ENCODE results near the gene PPM1N. TPM values are rescaled to one million over a fixed set of nuclear protein-coding genes. Genes with fewer than 3 reads are reported as not detected.

PPM1N gene
- total and polyA plus RNA-seq, 2 of the 13 experiments (the other 11 are each of a cell fraction or from before 2014, with no cell fraction given): 0.31 to 1.8 TPM

DNA sequence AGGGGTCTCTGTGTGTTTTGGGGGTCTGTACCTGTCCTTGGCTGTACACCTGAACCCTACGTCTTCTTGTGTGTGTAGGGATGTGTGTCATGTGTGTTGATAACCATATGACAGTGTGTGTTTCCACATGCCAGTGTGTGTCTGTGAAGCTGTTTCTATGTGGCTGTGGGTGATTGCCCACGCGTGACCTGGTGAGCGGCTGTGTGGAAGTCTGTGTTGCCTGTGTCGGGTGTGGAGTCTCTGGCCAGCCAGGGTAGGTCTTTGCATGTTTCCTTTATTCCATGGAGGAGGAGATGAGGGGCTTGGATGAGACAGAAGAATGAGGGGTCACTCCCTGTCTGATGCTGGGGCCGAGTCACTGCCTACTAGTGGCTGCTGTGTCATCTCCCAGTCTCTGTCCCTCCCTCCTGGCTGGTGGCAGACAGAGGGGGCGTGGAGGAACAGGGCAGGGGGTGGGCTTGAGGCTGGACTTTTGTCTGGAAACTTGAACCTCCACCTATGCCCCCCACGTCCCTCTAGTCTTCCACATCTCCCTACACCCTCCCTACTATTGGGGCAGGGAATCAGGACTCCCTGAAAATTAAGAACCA is 33.3 kb upstream of the PPM1N start:
- POLR2A ChIA-PET: no interaction called here
- Histone ChIP-seq H3K27me3 (ENCODE audit: control insufficient read depth in 1 of 2, insufficient read depth in 2 of 2, low read length in 2 of 2) (peaks cover 0 to 7% of the 10 kb centered on the region in 2 experiments; a peak in 1 of 5 replicates), H3K4me2 (ENCODE audit: low read depth, low read length) (peak overlapping the region; percentile 13; the same call in 1 of the 2 replicates), H3K4me1 (ENCODE audit: insufficient read depth, low read length) (peaks cover 33% of the 10 kb centered on the region), H3K79me2 (ENCODE audit: insufficient read depth, low read length) (no peaks in the 10 kb centered on the region), H3K9ac (ENCODE audit: insufficient read depth, low read depth, low read length) (no peak overlapping the region), H3K9me3 (ENCODE audit: low read length) (no peaks in the 10 kb centered on the region), H3K4me3 (replicated peaks in 1 of 3; ENCODE audit: insufficient read depth in 1 of 3, low read depth in 2 of 3, low read length in 3 of 3) (no peak overlapping the region; a peak in 1 of 6 replicates), H2AFZ (ENCODE audit: low read length) (no peak overlapping the region), H3K27ac (ENCODE audit: extremely low read length, insufficient read depth, low read length) (no peak overlapping the region), H3K36me3 (replicated peaks in 1 of 2; ENCODE audit: control insufficient read depth in 1 of 2, insufficient read depth in 2 of 2, low read length in 2 of 2) (no peaks in the 10 kb centered on the region), H4K20me1 (ENCODE audit: insufficient read depth, low read length) (peaks cover 5% of the 10 kb centered on the region; the same call in 1 of the 2 replicates)
- ATAC-seq: no peak
- in situ Hi-C loops (cut with HindIII; ENCODE audit: extremely low pct_ligation_motif_present, low pct_unique_long_range_greater_than_20kb): no loop called here
- 0% methylated on average over 4 of the region's 8 CpGs for WGBS (ENCODE audit: low lambda C conversion rate)
- intact Hi-C loops (cut with micrococcal nuclease; ENCODE audit: unreplicated experiment): no loop called here
- BruUV-seq (replicated peaks): no TSS peak
- TF ChIP-seq SAP130 (CRISPR knock-in tag; IDR thresholded peaks at IDR 0.05; ENCODE audit: low read depth): 0 out of 2 replicates have a peak, but pooled peaks have one; percentile 17
- TF ChIP-seq STAG1 (CRISPR knock-in tag; IDR thresholded peaks at IDR 0.05): 0 out of 2 replicates have a peak, but pooled peaks have one; percentile 36
- no peak for TF ChIP-seq YY1 (IDR thresholded peaks at IDR 0.05; ENCODE audit: insufficient read depth, insufficient replicate concordance, low read depth, low read length)
- TF ChIP-seq, protein P1, sequence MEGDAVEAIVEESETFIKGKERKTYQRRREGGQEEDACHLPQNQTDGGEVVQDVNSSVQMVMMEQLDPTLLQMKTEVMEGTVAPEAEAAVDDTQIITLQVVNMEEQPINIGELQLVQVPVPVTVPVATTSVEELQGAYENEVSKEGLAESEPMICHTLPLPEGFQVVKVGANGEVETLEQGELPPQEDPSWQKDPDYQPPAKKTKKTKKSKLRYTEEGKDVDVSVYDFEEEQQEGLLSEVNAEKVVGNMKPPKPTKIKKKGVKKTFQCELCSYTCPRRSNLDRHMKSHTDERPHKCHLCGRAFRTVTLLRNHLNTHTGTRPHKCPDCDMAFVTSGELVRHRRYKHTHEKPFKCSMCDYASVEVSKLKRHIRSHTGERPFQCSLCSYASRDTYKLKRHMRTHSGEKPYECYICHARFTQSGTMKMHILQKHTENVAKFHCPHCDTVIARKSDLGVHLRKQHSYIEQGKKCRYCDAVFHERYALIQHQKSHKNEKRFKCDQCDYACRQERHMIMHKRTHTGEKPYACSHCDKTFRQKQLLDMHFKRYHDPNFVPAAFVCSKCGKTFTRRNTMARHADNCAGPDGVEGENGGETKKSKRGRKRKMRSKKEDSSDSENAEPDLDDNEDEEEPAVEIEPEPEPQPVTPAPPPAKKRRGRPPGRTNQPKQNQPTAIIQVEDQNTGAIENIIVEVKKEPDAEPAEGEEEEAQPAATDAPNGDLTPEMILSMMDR (CRISPR knock-in tag; IDR thresholded peaks at IDR 0.05): peak; percentile 59
- DNase-seq (ENCODE audit: low spot score): no peak
- CTCF ChIA-PET (ENCODE audit: low intra/inter-chr PET ratio, low total read pairs): no interaction called here
- no peak for FAIRE-seq

DNA sequence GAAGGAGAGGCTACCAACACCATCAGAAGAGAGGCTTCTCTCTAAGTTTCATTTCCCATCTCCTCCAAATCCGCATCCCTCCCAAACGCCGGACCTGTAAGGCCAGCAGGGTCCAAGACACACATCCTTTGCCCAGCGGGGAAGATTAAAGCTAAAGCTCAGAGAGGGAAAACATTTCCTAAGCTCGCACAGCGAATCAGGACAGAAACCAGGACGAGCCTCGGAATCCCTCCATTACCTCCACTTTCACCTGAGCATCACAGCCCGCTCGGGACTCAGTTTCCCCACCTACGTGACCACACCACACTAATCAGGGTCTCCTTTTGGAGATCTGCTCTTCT is 31.2 kb upstream of the PPM1N start:
- ChIA-PET POLR2A (interaction anchor here (0.6 to 4.1 kb wide), 13 partner anchors 8 to 1759 kb away, joined by 3 to 40 read pairs (median 4); partner anchors contain the start of gene PPP1R13L), CTCF (ENCODE audit: low intra/inter-chr PET ratio, low total read pairs) (interaction anchor here (1.2 kb wide), 1 partner anchor 22 kb away, joined by 4 read pairs; no protein-coding TSS in a partner anchor)
- no TSS peak for BruUV-seq (replicated peaks)
- H3K4me3 ChIP-seq (replicated peaks in 1 of 3; ENCODE audit: insufficient read depth in 1 of 3, low read depth in 2 of 3, low read length in 3 of 3): peak overlapping the region; percentile 61 to 91 (median 89)
- no peak for DNase-seq (ENCODE audit: low spot score)
- H3K4me1 ChIP-seq (ENCODE audit: insufficient read depth, low read length): peaks cover 28% of the 10 kb centered on the region
- H3K4me2 ChIP-seq (ENCODE audit: low read depth, low read length): peak overlapping the region; percentile 99
- in situ Hi-C loops (cut with HindIII; ENCODE audit: extremely low pct_ligation_motif_present, low pct_unique_long_range_greater_than_20kb) (no loop called here), intact Hi-C loops (cut with micrococcal nuclease; ENCODE audit: unreplicated experiment) (loop anchor here (2.0 kb wide), 1 partner anchor 14 kb away; no protein-coding TSS in a partner anchor)
- peak overlapping the region; percentile 94 for H3K9ac ChIP-seq (ENCODE audit: insufficient read depth, low read depth, low read length)
- H3K9me3 ChIP-seq (ENCODE audit: low read length): no peaks in the 10 kb centered on the region
- peaks cover 5% of the 10 kb centered on the region; the same call in 1 of the 2 replicates for H4K20me1 ChIP-seq (ENCODE audit: insufficient read depth, low read length)
- FAIRE-seq: no peak
- 3% methylated on average over 11 of the region's 11 CpGs for WGBS (ENCODE audit: low lambda C conversion rate)
- no peaks in the 10 kb centered on the region for H3K36me3 ChIP-seq (replicated peaks in 1 of 2; ENCODE audit: control insufficient read depth in 1 of 2, insufficient read depth in 2 of 2, low read length in 2 of 2)
- H3K27me3 ChIP-seq (ENCODE audit: control insufficient read depth in 1 of 2, insufficient read depth in 2 of 2, low read length in 2 of 2): peaks cover 0 to 3% of the 10 kb centered on the region in 2 experiments; a peak in 2 of 5 replicates
- peak overlapping the region; percentile 96 for H3K27ac ChIP-seq (ENCODE audit: extremely low read length, insufficient read depth, low read length)
- ATAC-seq: no peak
- H2AFZ ChIP-seq (ENCODE audit: low read length): peak overlapping the region; percentile 43
- H3K79me2 ChIP-seq (ENCODE audit: insufficient read depth, low read length): no peaks in the 10 kb centered on the region
- TF ChIP-seq XRCC5 (optimal IDR thresholded peaks at IDR 0.05; ENCODE audit: low read length): no peak
- TF ChIP-seq, protein P2, sequence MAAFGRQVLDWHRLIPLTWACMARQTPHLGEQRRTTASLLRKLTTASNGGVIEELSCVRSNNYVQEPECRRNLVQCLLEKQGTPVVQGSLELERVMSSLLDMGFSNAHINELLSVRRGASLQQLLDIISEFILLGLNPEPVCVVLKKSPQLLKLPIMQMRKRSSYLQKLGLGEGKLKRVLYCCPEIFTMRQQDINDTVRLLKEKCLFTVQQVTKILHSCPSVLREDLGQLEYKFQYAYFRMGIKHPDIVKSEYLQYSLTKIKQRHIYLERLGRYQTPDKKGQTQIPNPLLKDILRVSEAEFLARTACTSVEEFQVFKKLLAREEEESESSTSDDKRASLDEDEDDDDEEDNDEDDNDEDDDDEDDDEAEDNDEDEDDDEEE (CRISPR knock-in tag; IDR thresholded peaks at IDR 0.05): no peak
- TF ChIP-seq THAP11 (CRISPR knock-in tag; IDR thresholded peaks at IDR 0.05): no peak
- TF ChIP-seq U2AF2 (IDR thresholded peaks at IDR 0.05; ENCODE audit: low read depth, low read length): no peak
- no peak for TF ChIP-seq HNF4G (IDR thresholded peaks at IDR 0.05; ENCODE audit: borderline replicate concordance, low read depth, low read length)
- no peak for TF ChIP-seq HNF4G (CRISPR knock-in tag; IDR thresholded peaks at IDR 0.05; ENCODE audit: borderline replicate concordance, low read depth)
- 0 out of 2 replicates have a peak, but pooled peaks have one; percentile 39 for TF ChIP-seq GTF3A (CRISPR knock-in tag; conservative IDR thresholded peaks at IDR 0.05)
- TF ChIP-seq, protein P3, sequence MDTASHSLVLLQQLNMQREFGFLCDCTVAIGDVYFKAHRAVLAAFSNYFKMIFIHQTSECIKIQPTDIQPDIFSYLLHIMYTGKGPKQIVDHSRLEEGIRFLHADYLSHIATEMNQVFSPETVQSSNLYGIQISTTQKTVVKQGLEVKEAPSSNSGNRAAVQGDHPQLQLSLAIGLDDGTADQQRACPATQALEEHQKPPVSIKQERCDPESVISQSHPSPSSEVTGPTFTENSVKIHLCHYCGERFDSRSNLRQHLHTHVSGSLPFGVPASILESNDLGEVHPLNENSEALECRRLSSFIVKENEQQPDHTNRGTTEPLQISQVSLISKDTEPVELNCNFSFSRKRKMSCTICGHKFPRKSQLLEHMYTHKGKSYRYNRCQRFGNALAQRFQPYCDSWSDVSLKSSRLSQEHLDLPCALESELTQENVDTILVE (CRISPR knock-in tag; IDR thresholded peaks at IDR 0.05): no peak
